GM04504 (cell line): ENCODE measurements around the gene ADK.
"Not testable (repeated sequence)": the region's sequence is repeated elsewhere in the genome, so short reads cannot be mapped to it uniquely, and the experiment has no call there.

ENCODE experiments used
- DNase-seq: peaks from one replicate; pipeline ENCODE4 v3.0.0-alpha.2; 2012; ENCODE audit warnings: low read depth

ADK gene

DNA sequence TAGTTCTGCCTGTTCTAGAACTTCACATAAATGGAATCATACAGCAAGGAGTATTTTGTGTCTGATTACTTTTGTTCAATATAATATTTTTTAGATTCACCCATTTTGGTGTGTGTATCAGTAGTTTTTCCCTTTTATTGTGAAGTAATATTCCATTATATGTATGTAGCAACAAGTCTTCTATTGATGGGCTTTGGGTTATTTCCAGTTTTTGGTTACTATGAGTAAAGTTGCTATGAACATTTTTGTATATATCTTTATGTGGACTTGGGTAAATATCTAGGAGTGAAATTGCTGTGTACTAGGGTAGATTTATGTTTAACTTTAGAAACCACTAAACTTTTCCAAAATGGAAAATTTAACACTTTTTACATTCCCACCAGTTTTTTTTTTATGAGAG lies 35.7 kb downstream of the ADK start:
- no peak for DNase-seq

- DNase-seq, result no peak
Observed at GRCh38 chr10:74187237-74187636, 36.2 kb downstream of the ADK start.

DNA sequence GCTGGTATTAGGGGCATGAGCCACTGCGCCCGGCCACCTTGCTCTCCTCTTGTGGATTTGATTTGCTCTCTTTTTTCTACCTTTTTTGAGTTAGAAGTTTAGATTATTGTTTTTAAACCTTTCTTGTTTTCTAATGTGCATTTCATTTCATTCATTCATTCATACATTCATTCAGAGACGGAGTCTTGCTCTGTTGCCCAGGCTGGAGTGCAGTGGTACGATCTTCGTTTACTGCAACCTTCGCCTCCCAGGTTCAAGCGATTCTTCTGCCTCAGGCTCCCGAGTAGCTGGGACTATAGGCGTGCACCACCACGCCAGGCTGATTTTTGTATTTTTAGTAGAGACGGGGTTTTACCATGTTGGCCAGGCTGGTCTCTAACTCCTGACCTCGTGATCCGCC lies 37.6 kb downstream of the ADK start:
- not testable (repeated sequence) for DNase-seq

DNA sequence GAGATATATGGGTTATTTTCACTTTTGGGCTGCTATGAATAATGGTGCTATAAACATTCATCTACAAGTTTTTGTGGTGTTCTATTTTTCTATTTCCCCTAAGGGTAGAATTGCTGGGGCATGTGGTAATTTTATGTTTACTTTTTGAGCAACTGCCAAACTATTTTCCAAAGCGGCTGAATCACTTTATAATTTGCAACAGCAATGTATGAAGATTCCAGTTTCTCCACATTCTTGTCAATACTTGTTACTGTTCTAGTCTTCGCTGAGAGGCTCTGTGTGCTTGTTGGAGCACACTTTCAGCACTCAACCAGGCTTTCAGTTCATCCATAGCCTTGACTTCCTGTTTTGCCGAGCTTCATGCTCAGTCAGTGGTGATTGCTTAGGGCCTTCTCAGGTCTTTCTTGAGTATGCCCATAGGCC lies 39.0 kb downstream of the ADK start:
- peak; percentile 85 for DNase-seq

DNA sequence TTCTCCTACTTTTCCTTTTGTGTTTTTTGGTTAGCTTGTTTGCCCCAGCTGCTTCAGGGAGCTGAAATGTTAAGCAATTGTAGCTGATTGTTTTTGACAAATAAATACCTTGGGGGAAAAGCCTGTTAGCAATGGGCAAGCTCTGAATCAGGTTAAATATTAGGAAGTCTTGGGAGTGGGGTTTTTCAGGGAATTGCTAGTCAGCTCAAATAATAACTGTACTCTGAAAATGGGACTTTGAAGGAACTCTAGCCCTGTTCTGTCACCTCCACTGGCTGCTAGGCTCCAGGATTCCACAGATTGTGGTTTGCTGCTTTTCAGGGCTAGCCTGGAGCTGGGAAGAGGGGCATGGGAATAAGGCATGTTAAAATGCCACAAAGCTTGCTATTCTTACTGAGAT lies 39.5 kb downstream of the ADK start:
- DNase-seq, result no peak

DNA sequence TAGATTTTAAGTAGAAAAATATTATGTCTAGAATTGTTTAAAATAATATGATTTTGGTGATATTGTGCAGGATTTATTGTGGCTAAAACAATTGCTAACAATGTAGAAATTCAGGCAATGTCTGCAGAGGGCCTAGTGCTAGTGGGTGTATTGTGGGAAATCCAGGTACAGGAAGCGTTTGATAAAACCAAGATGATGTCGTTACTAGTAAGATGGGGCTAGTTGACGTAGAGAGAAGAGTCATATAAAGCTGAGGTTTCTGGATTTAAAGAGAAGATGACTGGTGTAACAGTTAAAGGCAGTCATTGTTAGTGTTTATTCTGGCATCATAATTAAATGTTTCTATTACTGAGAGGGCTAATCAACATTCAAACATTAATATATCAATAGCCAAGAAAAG lies 43.5 kb downstream of the ADK start:
- DNase-seq, result no peak

DNA sequence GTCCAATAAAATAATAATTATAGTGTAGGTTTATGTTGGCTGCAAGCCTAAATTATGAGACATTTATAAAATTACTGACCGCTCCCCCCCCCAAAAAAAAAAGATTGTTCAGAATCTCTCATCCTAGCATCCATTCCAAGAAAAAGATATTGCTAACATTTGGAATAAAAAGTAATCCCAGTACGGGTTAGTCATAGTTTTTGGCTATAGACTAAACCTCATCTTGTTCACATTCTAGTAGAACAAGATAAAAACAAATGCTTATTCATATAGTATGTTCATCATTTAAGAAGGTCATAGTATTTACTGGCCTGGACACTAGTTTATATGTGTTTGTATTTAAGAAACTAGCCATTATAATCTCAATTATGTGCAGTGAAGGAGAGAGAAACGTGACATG lies 44.0 kb downstream of the ADK start:
- no peak for DNase-seq

- DNase-seq, result no peak
Observed at GRCh38 chr10:74199315-74199714, 48.3 kb downstream of the ADK start.

- DNase-seq, result no peak
Observed at GRCh38 chr10:74202356-74202755, 51.3 kb downstream of the ADK start.

GRCh38 chr10:74206746-74207145 lies 55.7 kb downstream of the ADK start:
- DNase-seq, result no peak

GRCh38 chr10:74207691-74208480 lies 56.9 kb downstream of the ADK start:
- DNase-seq, result no peak

- DNase-seq, result no peak
Observed at GRCh38 chr10:74208997-74209396, 58.0 kb downstream of the ADK start.

DNA sequence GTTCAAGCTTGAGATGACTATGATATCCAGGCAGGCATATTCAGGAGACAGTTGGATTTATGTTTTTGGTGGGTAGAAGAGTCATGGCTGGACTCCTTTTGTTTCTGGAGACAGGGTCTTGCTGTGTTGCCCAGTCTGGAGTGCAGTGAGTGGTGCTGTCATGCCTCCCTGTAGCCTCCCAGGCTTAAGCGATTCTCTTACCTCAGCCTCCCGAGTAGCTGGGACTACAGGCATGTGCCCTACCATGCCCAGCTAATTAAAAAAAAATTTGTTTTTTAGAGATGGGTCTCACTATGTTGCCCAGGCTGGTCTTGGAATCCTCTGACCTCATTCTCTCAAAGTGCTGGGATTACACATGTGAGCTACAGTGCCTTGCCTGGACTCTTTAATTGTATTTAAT lies 62.0 kb downstream of the ADK start:
- DNase-seq, result no peak

- DNase-seq, result no peak
Observed at GRCh38 chr10:74213571-74214162, 62.6 kb downstream of the ADK start.

GRCh38 chr10:74217110-74217509 lies 66.1 kb downstream of the ADK start:
- not testable (repeated sequence) for DNase-seq

DNA sequence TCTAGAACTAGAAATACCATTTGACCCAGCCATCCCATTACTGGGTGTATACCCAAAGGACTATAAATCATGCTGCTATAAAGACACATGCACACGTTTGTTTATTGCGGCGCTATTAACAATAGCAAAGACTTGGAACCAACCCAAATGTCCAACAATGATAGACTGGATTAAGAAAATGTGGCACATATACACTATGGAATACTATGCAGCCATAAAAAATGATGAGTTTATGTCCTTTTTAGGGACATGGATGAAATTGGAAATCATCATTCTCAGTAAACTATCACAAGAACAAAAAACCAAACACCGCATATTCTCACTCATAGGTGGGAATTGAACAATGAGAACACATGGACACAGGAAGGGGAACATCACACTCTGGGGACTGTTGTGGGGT lies 71.4 kb downstream of the ADK start:
- DNase-seq, result not testable (repeated sequence)

GRCh38 chr10:74223755-74224529 lies 72.9 kb downstream of the ADK start:
- DNase-seq, result peak; percentile 17

DNA sequence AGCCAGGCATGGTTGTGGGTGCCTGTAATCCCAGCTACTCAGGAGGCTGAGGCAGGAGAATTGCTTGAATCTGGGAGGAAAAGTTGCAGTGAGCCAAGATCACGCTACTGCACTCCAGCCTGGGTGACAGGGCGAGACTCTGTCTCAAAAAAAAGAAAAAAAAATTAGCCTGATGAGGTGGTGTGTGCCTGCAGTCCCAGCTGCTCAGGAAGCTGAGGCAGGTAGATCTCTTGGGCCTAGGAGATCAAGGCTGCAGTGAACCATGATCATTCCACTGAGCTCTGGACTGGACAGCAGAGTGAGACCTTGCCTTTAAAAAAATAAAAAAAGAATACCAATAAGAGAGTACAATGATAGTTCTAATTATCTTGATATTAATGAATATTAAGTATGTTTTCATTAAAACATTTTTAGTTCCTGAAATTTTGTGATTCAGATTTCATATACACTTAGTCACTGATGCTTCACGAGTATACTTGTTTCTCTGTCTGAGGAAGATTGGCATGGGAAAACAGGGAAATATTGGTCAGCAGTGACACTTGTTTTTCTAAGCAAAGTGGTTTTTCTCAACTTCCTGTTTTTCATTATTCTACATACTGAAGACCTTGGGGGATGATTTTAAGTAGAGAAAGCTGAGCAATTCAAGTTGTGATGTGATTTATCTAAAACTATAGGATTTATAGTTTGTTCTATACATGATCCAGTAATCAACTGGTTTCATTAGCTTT lies 76.8 kb downstream of the ADK start:
- no peak for DNase-seq

- DNase-seq, result no peak
Observed at GRCh38 chr10:74231375-74231774, 80.4 kb downstream of the ADK start.

- no peak for DNase-seq
Observed at GRCh38 chr10:74233281-74233680, 82.3 kb downstream of the ADK start.

- no peak for DNase-seq
Observed at GRCh38 chr10:74234569-74234968, 83.5 kb downstream of the ADK start.

DNA sequence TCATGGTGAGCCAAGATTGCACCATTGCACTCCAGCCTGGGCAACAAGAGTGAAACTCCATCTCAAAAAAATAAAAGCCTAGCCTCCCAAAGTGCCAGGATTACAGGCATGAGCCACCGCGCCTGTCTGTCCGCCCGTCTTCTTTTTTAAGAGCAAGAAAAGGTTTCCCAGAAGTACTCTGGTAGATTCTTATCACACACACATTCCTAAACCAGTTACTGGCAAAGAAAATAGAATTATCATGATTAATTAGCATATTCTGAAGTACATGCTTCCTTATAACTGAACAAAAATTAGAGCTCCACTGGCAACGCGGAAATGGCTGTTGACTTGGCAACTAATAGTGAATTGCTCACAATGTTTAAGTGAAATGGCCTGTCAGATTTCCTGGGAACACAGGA lies 87.0 kb downstream of the ADK start:
- no peak for DNase-seq
